Gastrocnemius medialis (tissue), 4 donors: Measurements from ENCODE around the gene DOK5. TPM values are rescaled to one million over a fixed set of nuclear protein-coding genes. Genes with fewer than 3 reads are reported as not detected.

Source experiments
- ATAC-seq, 2 donors: fragments of 150-250 bp; one replicate each; pipeline ENCODE4 v1.9.1; 2016
- DNase-seq, 2 donors: peaks; one replicate each; pipeline ENCODE4 v3.0.0-alpha.2; 2019
- H3K27ac ChIP-seq, 4 donors: fragments of 200-600 bp; sonication (generic); 1 replicate in 1 of 4; 2 replicates in 3 of 4; pipeline ENCODE4 v1.5.1; 2016 to 2018; ENCODE audit warnings: mild to moderate bottlenecking in 2 of 4, moderate library complexity in 1 of 4
- H3K27me3 ChIP-seq, 3 donors: fragments of 200-600 bp; sonication (generic) in 2 of 3; 1 replicate in 1 of 3; 2 replicates in 2 of 3; pipeline versions ENCODE4 v1.5.1 to v1.6.0; 2016 to 2019; ENCODE audit warnings: mild to moderate bottlenecking in 1 of 3, moderate library complexity in 1 of 3
- H3K36me3 ChIP-seq, 2 donors: fragments of 200-600 bp; sonication (generic) in 1 of 2; one replicate each; pipeline ENCODE4 v1.5.1; 2017 to 2018
- H3K4me1 ChIP-seq, 2 donors: fragments of 200-600 bp; sonication (generic) in 1 of 2; one replicate each; pipeline ENCODE4 v1.5.1; 2016 to 2017; ENCODE audit warnings: mild to moderate bottlenecking in 2 of 2
- H3K4me3 ChIP-seq, 4 donors: fragments of 200-600 bp; sonication (generic) in 3 of 4; 1 replicate in 1 of 4; 2 replicates in 3 of 4; pipeline ENCODE4 v1.5.1; 2016 to 2019; ENCODE audit warnings: mild to moderate bottlenecking in 2 of 4
- H3K9me3 ChIP-seq, 3 donors: fragments of 200-600 bp; sonication (generic) in 2 of 3; 1 replicate in 1 of 3; 2 replicates in 2 of 3; pipeline ENCODE4 v1.5.1; 2016 to 2019
- POLR2A ChIP-seq, 2 donors: fragments of 450-650 bp; IDR thresholded peaks; one replicate each; pipeline ENCODE4 v1.6.1; 2017; ENCODE audit warnings: antibody characterized with exemption in 2 of 2, mild to moderate bottlenecking in 2 of 2, moderate library complexity in 2 of 2
- in situ Hi-C, 4 donors: fragments of 200-750 bp; cut with MboI; loops; one replicate each; pipeline versions ENCODE4 v1.15.0 to v1.8.0; 2017; ENCODE audit warnings: low sequenced_read_pairs in 4 of 4
- intact Hi-C: fragments of 100-400 bp; cut with DNase I; formaldehyde crosslinking; loops from one replicate; pipeline ENCODE4 v1.15.1; 2023; ENCODE audit warnings: low total_unique reads
- total RNA-seq, 4 donors: library from RNA; depleted of rRNA; stranded (reverse); fragments of >200 nt; gene quantifications; one replicate each; pipeline versions ENCODE4 v1.1.0 to v1.2.3, GENCODE V29; 2016
- TF ChIP-seq, protein P1 (sequence below), 5 experiments: fragments of 450-650 bp in 3 of 5; fragments of 200-600 bp in 2 of 5; sonication (generic) in 2 of 5; IDR thresholded peaks in 4 of 5; conservative IDR thresholded peaks in 1 of 5; 1 replicate in 4 of 5; 2 replicates in 1 of 5; pipeline ENCODE4 v1.5.1; 2016 to 2019; ENCODE audit warnings: antibody characterized with exemption in 5 of 5, mild to moderate bottlenecking in 3 of 5, moderate library complexity in 3 of 5

The DOK5 gene
- total RNA-seq, 4 donors from 2014 or later: 1.2 to 12.7 (median 7.4) TPM

DNA sequence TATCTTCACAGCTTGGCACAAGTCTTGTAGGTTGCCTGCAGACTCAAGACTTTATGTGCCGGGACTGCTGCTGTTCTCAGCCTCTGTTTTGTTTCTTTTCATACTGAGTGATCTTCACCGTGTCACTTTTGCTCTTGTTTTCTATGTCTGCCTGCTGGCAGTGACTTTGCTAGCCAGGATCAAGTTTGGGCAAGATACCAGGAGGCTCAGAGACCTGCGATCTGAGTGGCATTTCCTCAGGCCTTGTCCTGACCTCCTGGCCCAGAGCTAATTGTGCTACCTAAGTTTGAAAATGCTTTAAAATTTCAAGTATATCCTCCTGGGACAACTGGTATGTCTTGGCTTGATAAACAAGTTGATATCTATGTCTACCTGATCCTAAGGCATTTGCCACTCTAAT is 57.2 kb downstream of the DOK5 start:
- DNase-seq (no peak), ATAC-seq (peak in 1 of 2 donors; percentile 16)
- intact Hi-C loops (no loop called here), in situ Hi-C loops (no loop called here)
- Histone ChIP-seq H3K27me3 (no peaks in the 10 kb centered on the region), H3K4me3 (no peak overlapping the region), H3K27ac (peak overlapping the region in 3 of 4 donors; percentile 13 to 38 (median 25)), H3K4me1 (peaks cover 6 to 8% of the 10 kb centered on the region in 2 donors), H3K9me3 (no peaks in the 10 kb centered on the region), H3K36me3 (no peaks in the 10 kb centered on the region)
- no peak for TF ChIP-seq POLR2A (IDR thresholded peaks at IDR 0.05)
- TF ChIP-seq, protein P1, sequence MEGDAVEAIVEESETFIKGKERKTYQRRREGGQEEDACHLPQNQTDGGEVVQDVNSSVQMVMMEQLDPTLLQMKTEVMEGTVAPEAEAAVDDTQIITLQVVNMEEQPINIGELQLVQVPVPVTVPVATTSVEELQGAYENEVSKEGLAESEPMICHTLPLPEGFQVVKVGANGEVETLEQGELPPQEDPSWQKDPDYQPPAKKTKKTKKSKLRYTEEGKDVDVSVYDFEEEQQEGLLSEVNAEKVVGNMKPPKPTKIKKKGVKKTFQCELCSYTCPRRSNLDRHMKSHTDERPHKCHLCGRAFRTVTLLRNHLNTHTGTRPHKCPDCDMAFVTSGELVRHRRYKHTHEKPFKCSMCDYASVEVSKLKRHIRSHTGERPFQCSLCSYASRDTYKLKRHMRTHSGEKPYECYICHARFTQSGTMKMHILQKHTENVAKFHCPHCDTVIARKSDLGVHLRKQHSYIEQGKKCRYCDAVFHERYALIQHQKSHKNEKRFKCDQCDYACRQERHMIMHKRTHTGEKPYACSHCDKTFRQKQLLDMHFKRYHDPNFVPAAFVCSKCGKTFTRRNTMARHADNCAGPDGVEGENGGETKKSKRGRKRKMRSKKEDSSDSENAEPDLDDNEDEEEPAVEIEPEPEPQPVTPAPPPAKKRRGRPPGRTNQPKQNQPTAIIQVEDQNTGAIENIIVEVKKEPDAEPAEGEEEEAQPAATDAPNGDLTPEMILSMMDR (IDR thresholded peaks at IDR 0.05 in 4 of 5, conservative IDR thresholded peaks at IDR 0.05 in 1 of 5): no peak

DNA sequence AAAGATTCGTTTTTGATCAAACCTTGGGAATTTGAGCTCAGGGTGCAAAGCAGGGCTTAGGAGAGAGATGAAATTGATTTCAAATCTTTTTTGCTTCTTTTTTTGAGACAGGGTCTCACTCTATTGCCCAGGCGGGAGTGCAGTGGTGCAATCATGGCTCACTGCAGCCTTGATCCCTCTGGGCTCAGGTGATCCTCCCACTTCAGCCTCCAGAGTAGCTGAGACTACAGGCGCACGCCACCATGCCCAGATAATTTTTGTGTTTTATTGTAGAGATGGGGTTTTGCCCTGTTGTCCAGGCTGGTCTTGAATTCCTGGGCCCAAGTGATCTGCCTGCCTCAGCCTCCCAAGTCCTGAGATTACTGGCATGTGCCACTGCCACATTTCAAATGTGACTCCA is 58.7 kb downstream of the DOK5 start:
- intact Hi-C loops: no loop called here
- Histone ChIP-seq H3K27me3 (no peaks in the 10 kb centered on the region), H3K9me3 (no peaks in the 10 kb centered on the region), H3K36me3 (no peaks in the 10 kb centered on the region), H3K27ac (no peak overlapping the region), H3K4me3 (no peak overlapping the region), H3K4me1 (peaks cover 6 to 8% of the 10 kb centered on the region in 2 donors)
- no peak for TF ChIP-seq POLR2A (IDR thresholded peaks at IDR 0.05)
- TF ChIP-seq, protein P1 (IDR thresholded peaks at IDR 0.05 in 4 of 5, conservative IDR thresholded peaks at IDR 0.05 in 1 of 5): no peak
- in situ Hi-C loops: no loop called here
- ATAC-seq: no peak
- no peak for DNase-seq

DNA sequence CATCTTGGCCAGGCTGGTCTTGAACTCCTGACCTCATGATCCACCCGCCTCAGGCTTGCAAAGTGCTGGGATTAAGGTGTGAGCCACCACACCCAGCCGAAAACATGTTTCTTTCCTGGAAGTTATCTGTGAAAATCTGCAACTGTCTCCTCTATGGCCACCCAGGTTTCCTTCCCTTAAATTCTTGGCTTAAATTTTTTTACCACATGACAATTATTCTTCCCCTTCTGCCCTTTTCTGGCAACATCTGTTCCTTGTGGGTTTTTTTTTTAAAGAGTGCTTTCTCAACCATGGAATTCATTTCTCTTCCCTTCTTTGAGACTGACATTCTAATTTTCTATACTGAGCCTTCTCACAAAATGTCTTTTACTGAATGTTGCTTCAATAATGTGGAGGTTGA is 59.6 kb downstream of the DOK5 start:
- Histone ChIP-seq H3K4me3 (no peak overlapping the region), H3K36me3 (no peaks in the 10 kb centered on the region), H3K27me3 (no peaks in the 10 kb centered on the region), H3K27ac (no peak overlapping the region), H3K4me1 (peaks cover 6 to 8% of the 10 kb centered on the region in 2 donors), H3K9me3 (no peaks in the 10 kb centered on the region)
- in situ Hi-C loops: no loop called here
- DNase-seq: no peak
- no peak for ATAC-seq
- intact Hi-C loops: no loop called here
- TF ChIP-seq POLR2A (IDR thresholded peaks at IDR 0.05): no peak
- TF ChIP-seq, protein P1 (IDR thresholded peaks at IDR 0.05 in 4 of 5, conservative IDR thresholded peaks at IDR 0.05 in 1 of 5): no peak

DNA sequence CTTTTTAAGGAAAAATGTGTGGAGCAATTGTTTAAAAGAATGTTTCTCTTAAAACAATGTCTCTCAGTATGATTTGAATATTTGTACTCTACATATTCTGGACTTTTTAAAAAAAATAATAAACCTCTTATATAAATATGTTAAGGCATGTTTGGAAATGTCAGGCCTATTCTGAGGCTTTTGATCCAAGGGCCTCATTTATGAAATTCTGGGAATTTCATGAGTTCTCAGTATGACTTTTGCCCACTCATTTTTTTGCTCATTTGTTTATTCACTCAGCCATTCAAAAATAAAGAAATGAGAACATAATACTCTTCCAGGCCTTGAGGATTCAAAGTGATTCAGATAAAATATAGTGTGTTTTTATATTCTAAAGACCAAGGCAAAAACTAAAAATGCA is 60.4 kb downstream of the DOK5 start:
- intact Hi-C loops (no loop called here), in situ Hi-C loops (no loop called here)
- Histone ChIP-seq H3K27me3 (no peaks in the 10 kb centered on the region), H3K27ac (no peak overlapping the region), H3K9me3 (no peaks in the 10 kb centered on the region), H3K4me3 (no peak overlapping the region), H3K4me1 (peaks cover 6 to 8% of the 10 kb centered on the region in 2 donors), H3K36me3 (no peaks in the 10 kb centered on the region)
- DNase-seq: no peak
- TF ChIP-seq, protein P1 (IDR thresholded peaks at IDR 0.05 in 4 of 5, conservative IDR thresholded peaks at IDR 0.05 in 1 of 5): no peak
- TF ChIP-seq POLR2A (IDR thresholded peaks at IDR 0.05): no peak
- no peak for ATAC-seq

DNA sequence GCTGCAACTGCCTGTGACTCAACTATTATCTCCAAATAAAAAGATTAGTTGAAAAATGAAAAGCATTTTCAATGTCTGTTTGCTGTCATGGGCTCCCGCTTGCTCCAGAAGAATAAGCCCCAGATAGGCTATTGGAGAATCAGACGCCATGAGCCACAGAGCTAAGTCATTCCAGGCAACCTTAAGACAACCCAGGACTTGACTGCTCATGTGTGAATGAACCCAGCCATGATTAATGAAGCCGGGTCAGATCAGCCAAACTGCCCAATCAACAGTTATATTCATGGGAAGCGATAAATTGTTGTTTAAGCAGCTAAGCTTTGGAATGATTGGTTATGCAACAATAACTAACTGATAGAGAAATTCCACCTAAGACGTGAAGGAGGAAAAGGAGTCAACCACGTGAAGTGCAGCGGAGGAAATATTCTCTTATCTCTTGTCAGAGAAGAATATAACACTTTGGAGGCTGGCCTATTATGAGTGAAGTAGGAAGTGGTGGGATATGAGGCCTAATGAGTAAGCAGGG is 64.2 kb downstream of the DOK5 start:
- Histone ChIP-seq H3K36me3 (no peaks in the 10 kb centered on the region), H3K9me3 (no peaks in the 10 kb centered on the region), H3K4me3 (no peak overlapping the region), H3K27me3 (no peaks in the 10 kb centered on the region), H3K4me1 (no peaks in the 10 kb centered on the region), H3K27ac (no peak overlapping the region)
- in situ Hi-C loops (no loop called here), intact Hi-C loops (no loop called here)
- DNase-seq (no peak), ATAC-seq (no peak)
- TF ChIP-seq, protein P1 (IDR thresholded peaks at IDR 0.05 in 4 of 5, conservative IDR thresholded peaks at IDR 0.05 in 1 of 5): no peak
- TF ChIP-seq POLR2A (IDR thresholded peaks at IDR 0.05): no peak
